ENCODE data around the gene TOX2. TPM values are rescaled to one million over a fixed set of nuclear protein-coding genes. Genes with fewer than 3 reads are reported as not detected.
A peak's percentile ranks its signal among the peaks of the same experiment; 100 is the strongest.

The TOX2 gene
- total RNA-seq, 1 experiment from 2014 or later, result 85.4 TPM

DNA sequence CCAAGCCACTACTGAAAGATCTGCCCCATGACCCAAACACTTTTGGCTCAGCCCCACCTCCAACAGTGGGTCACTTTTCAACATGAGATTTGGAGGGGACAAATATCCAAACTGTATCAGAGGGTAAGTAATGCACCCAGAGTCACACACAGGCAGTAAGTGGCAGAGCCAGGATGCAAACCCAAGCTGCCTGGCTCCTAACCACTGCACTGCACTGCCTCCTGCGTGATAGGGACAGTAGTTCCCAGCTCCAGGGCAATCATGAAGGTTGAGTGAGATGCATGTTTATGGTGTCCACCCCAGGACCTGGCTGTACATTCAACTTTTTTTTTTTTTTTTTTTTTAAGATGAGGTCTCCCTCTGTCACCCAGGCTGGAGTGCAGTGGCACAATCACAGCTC lies 88.2 kb downstream of the TOX2 start:
- ATAC-seq, result no peak
- POLR2A ChIA-PET, result interaction anchor here (0.6 kb wide), 1 partner anchor 61 kb away, joined by 5 read pairs; no protein-coding TSS in a partner anchor

DNA sequence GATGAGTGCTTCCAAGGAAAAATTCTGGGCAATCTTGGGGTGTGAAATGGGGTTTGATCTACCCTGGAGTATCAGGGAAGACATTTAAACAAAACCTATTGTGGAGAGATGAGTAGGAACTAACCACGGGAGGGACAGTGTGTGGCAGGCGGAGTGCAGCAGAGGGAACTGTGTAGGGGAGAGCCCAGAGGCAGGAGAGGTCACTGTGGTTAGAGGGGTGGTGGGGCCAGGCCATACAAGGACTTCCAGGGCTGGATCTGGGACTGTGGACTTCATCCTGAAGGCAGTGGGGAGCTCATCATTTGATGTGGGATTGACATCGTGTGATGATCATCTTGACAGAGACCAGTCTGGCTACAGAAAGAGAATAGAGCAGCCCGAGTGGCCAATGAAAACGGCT lies 89.0 kb downstream of the TOX2 start:
- no peak for TF ChIP-seq POLR2AphosphoS5 (IDR thresholded peaks at IDR 0.05; ENCODE audit: low read depth, low read length)
- intact Hi-C loops (cut with micrococcal nuclease; ENCODE audit: unreplicated experiment) (no loop called here), in situ Hi-C loops (cut with HindIII; ENCODE audit: low pct_unique_long_range_greater_than_20kb, low sequenced_read_pairs) (no loop called here)
- Histone ChIP-seq H3K36me3 (ENCODE audit: control insufficient read depth, insufficient read depth, low read length) (no peaks in the 10 kb centered on the region), H3K27ac (ENCODE audit: low read length) (no peak overlapping the region), H3K9me3 (ENCODE audit: control insufficient read depth, insufficient read depth, low read depth, low read length) (no peaks in the 10 kb centered on the region), H3K4me1 (ENCODE audit: control insufficient read depth, insufficient read depth, low read length) (no peaks in the 10 kb centered on the region), H3K27me3 (ENCODE audit: control insufficient read depth, insufficient read depth, low read length) (no peaks in the 10 kb centered on the region), H3K4me3 (ENCODE audit: low read depth in 2 of 2, low read length in 2 of 2) (no peak overlapping the region)
- ChIA-PET CTCF (no interaction called here), POLR2A (interaction anchor here (0.6 kb wide), 1 partner anchor 62 kb away, joined by 5 read pairs; no protein-coding TSS in a partner anchor)
- no peak for ATAC-seq
- no TSS peak for BruUV-seq (replicated peaks)
- DNase-seq (ENCODE audit: low read depth, low spot score), result no peak

More for the DNA sequence above, 88.2 kb downstream of the TOX2 start:
- no TSS peak for BruUV-seq (replicated peaks)
- H3K9me3 ChIP-seq (ENCODE audit: control insufficient read depth, insufficient read depth, low read depth, low read length), result no peaks in the 10 kb centered on the region
- no peaks in the 10 kb centered on the region for H3K4me1 ChIP-seq (ENCODE audit: control insufficient read depth, insufficient read depth, low read length)
- H3K4me3 ChIP-seq (ENCODE audit: low read depth in 2 of 2, low read length in 2 of 2), result no peak overlapping the region
- intact Hi-C loops (cut with micrococcal nuclease; ENCODE audit: unreplicated experiment), result no loop called here
- no peaks in the 10 kb centered on the region for H3K27me3 ChIP-seq (ENCODE audit: control insufficient read depth, insufficient read depth, low read length)
- CTCF ChIA-PET, result no interaction called here
- TF ChIP-seq, protein P1, sequence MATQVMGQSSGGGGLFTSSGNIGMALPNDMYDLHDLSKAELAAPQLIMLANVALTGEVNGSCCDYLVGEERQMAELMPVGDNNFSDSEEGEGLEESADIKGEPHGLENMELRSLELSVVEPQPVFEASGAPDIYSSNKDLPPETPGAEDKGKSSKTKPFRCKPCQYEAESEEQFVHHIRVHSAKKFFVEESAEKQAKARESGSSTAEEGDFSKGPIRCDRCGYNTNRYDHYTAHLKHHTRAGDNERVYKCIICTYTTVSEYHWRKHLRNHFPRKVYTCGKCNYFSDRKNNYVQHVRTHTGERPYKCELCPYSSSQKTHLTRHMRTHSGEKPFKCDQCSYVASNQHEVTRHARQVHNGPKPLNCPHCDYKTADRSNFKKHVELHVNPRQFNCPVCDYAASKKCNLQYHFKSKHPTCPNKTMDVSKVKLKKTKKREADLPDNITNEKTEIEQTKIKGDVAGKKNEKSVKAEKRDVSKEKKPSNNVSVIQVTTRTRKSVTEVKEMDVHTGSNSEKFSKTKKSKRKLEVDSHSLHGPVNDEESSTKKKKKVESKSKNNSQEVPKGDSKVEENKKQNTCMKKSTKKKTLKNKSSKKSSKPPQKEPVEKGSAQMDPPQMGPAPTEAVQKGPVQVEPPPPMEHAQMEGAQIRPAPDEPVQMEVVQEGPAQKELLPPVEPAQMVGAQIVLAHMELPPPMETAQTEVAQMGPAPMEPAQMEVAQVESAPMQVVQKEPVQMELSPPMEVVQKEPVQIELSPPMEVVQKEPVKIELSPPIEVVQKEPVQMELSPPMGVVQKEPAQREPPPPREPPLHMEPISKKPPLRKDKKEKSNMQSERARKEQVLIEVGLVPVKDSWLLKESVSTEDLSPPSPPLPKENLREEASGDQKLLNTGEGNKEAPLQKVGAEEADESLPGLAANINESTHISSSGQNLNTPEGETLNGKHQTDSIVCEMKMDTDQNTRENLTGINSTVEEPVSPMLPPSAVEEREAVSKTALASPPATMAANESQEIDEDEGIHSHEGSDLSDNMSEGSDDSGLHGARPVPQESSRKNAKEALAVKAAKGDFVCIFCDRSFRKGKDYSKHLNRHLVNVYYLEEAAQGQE (IDR thresholded peaks at IDR 0.05; ENCODE audit: insufficient read depth in 1 of 2, low read depth in 2 of 2, low read length in 1 of 2), result no peak
- TF ChIP-seq, protein P2, sequence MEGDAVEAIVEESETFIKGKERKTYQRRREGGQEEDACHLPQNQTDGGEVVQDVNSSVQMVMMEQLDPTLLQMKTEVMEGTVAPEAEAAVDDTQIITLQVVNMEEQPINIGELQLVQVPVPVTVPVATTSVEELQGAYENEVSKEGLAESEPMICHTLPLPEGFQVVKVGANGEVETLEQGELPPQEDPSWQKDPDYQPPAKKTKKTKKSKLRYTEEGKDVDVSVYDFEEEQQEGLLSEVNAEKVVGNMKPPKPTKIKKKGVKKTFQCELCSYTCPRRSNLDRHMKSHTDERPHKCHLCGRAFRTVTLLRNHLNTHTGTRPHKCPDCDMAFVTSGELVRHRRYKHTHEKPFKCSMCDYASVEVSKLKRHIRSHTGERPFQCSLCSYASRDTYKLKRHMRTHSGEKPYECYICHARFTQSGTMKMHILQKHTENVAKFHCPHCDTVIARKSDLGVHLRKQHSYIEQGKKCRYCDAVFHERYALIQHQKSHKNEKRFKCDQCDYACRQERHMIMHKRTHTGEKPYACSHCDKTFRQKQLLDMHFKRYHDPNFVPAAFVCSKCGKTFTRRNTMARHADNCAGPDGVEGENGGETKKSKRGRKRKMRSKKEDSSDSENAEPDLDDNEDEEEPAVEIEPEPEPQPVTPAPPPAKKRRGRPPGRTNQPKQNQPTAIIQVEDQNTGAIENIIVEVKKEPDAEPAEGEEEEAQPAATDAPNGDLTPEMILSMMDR (IDR thresholded peaks at IDR 0.05), result no peak
- TF ChIP-seq TCF7L2 (IDR thresholded peaks at IDR 0.05; ENCODE audit: low read depth, low read length) (no peak), POLR2AphosphoS5 (IDR thresholded peaks at IDR 0.05; ENCODE audit: low read depth, low read length) (no peak), SIN3A (IDR thresholded peaks at IDR 0.05; ENCODE audit: borderline replicate concordance, insufficient read depth, low read depth, low read length) (no peak)
- no peak overlapping the region for H3K27ac ChIP-seq (ENCODE audit: low read length)
- no peak for DNase-seq (ENCODE audit: low read depth, low spot score)
- in situ Hi-C loops (cut with HindIII; ENCODE audit: low pct_unique_long_range_greater_than_20kb, low sequenced_read_pairs), result no loop called here
- H3K36me3 ChIP-seq (ENCODE audit: control insufficient read depth, insufficient read depth, low read length), result no peaks in the 10 kb centered on the region

DNA sequence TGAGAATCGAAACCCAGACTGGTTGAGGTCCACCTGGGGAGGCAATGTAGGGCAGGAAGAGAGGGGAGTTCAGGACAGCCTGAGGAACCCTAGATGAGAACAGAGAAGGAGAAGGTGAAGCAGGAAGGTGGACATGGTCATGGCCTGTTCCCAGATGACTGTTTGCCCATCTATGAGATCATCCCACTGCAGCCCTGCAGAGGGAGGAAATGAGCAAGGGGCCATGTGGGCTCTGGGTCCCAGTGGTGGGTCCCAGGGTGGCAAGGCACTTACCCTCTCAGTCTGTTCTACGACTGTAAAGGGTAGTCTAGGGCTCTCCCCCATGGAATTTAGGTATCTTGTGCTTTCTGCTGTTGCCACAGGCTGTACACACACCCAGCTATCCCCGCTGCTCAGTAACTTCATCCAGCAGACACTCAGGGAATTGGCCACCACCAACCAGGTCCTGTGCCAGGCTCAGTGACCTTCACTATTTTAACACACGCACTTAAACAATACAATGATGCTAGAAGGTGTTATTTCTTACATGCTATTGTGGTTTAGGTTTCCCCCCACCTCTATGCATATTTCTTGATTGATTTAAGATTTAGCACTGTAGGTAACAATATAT lies 89.8 kb downstream of the TOX2 start:
- H3K36me3 ChIP-seq (ENCODE audit: control insufficient read depth, insufficient read depth, low read length), result no peaks in the 10 kb centered on the region
- ATAC-seq (peak; percentile 29; the same call in 1 of the 2 replicates), DNase-seq (ENCODE audit: low read depth, low spot score) (no peak)
- no peak overlapping the region for H3K4me3 ChIP-seq (ENCODE audit: low read depth in 2 of 2, low read length in 2 of 2)
- H3K4me1 ChIP-seq (ENCODE audit: control insufficient read depth, insufficient read depth, low read length), result peaks cover 4% of the 10 kb centered on the region
- ChIA-PET POLR2A (no interaction called here), CTCF (no interaction called here)
- in situ Hi-C loops (cut with HindIII; ENCODE audit: low pct_unique_long_range_greater_than_20kb, low sequenced_read_pairs) (no loop called here), intact Hi-C loops (cut with micrococcal nuclease; ENCODE audit: unreplicated experiment) (no loop called here)
- no TSS peak for BruUV-seq (replicated peaks)
- H3K9me3 ChIP-seq (ENCODE audit: control insufficient read depth, insufficient read depth, low read depth, low read length), result no peaks in the 10 kb centered on the region
- TF ChIP-seq, protein P1 (IDR thresholded peaks at IDR 0.05; ENCODE audit: insufficient read depth in 1 of 2, low read depth in 2 of 2, low read length in 1 of 2), result no peak
- no peak for TF ChIP-seq POLR2AphosphoS5 (IDR thresholded peaks at IDR 0.05; ENCODE audit: low read depth, low read length)
- TF ChIP-seq, protein P2 (IDR thresholded peaks at IDR 0.05), result no peak
- no peak for TF ChIP-seq SIN3A (IDR thresholded peaks at IDR 0.05; ENCODE audit: borderline replicate concordance, insufficient read depth, low read depth, low read length)
- TF ChIP-seq TCF7L2 (IDR thresholded peaks at IDR 0.05; ENCODE audit: low read depth, low read length), result no peak
- no peaks in the 10 kb centered on the region for H3K27me3 ChIP-seq (ENCODE audit: control insufficient read depth, insufficient read depth, low read length)
- no peak overlapping the region for H3K27ac ChIP-seq (ENCODE audit: low read length)

Data from Panc1 (cell line).